GM23338 (cell line): ENCODE data around the gene PRR13. TPM values are rescaled to one million over a fixed set of nuclear protein-coding genes. Genes with fewer than 3 reads are reported as not detected.

Source experiments
- ATAC-seq: fragments of 200-7000 bp; cut with Tn5 transposase; 3 replicates; pipeline ENCODE4 v1.9.1; 2020
- DNase-seq: peaks from one replicate; pipeline ENCODE4 v3.0.0-alpha.2; 2015; ENCODE audit warnings: low spot score
- H2AFZ ChIP-seq: fragments of 200-600 bp; sonication (generic); 2 replicates; pipeline ENCODE4 v1.8.0; 2016; ENCODE audit warnings: antibody characterized with exemption, mild to moderate bottlenecking, moderate library complexity
- H3F3A ChIP-seq: fragments of 200-600 bp; sonication (generic); replicated peaks from 2 replicates; pipeline ENCODE4 v1.8.0; 2017; ENCODE audit warnings: antibody characterized with exemption, mixed run types, low read depth
- H3K27ac ChIP-seq: fragments of 200-600 bp; sonication (generic); 2 replicates; pipeline ENCODE4 v1.6.1; 2016; ENCODE audit warnings: low read depth
- H3K27me3 ChIP-seq: fragments of 200-600 bp; sonication (generic); 2 replicates; pipeline ENCODE4 v1.8.0; 2016; ENCODE audit warnings: mild to moderate bottlenecking, mixed run types, moderate library complexity; ENCODE audit not compliant: insufficient read depth
- H3K36me3 ChIP-seq: fragments of 200-600 bp; sonication (generic); 2 replicates; pipeline ENCODE4 v1.8.0; 2016; ENCODE audit warnings: mild to moderate bottlenecking; ENCODE audit not compliant: insufficient read depth
- H3K4me1 ChIP-seq: fragments of 200-600 bp; sonication (generic); 2 replicates; pipeline ENCODE4 v1.8.0; 2016; ENCODE audit warnings: mild to moderate bottlenecking, moderate library complexity; ENCODE audit not compliant: insufficient read depth
- H3K4me2 ChIP-seq: fragments of 200-600 bp; sonication (generic); 2 replicates; pipeline ENCODE4 v1.7.1; 2017; ENCODE audit warnings: mixed run types
- H3K4me3 ChIP-seq: fragments of 200-600 bp; sonication (generic); 2 replicates; pipeline ENCODE4 v1.6.1; 2016; ENCODE audit warnings: mixed run types
- H3K79me2 ChIP-seq: fragments of 200-600 bp; sonication (generic); replicated peaks from 2 replicates; pipeline ENCODE4 v1.8.0; 2017; ENCODE audit warnings: mild to moderate bottlenecking; ENCODE audit not compliant: insufficient read depth
- H3K9me2 ChIP-seq: fragments of 200-600 bp; sonication (generic); 2 replicates; pipeline ENCODE4 v1.8.0; 2017; ENCODE audit not compliant: insufficient read depth
- H4K20me1 ChIP-seq: fragments of 200-600 bp; sonication (generic); replicated peaks from 2 replicates; pipeline ENCODE4 v1.8.0; 2017; ENCODE audit warnings: mild to moderate bottlenecking; ENCODE audit not compliant: insufficient read depth
- H3K27ac Mint-ChIP-seq: 2 replicates; pipeline ENCODE4 v1.8.0; 2020; ENCODE audit warnings: inconsistent platforms, mild to moderate bottlenecking, moderate library complexity, mixed read lengths
- H3K27me3 Mint-ChIP-seq: 3 replicates; pipeline ENCODE4 v1.8.0; 2022; ENCODE audit warnings: low read depth, mild to moderate bottlenecking, moderate library complexity, mixed read lengths, inconsistent platforms; ENCODE audit not compliant: insufficient read depth, poor library complexity
- H3K36me3 Mint-ChIP-seq: 3 replicates; pipeline ENCODE4 v1.8.0; 2021; ENCODE audit warnings: low read depth, mild to moderate bottlenecking, inconsistent platforms, moderate library complexity, mixed read lengths
- H3K4me1 Mint-ChIP-seq: 3 replicates; pipeline ENCODE4 v1.8.0; 2020; ENCODE audit warnings: mild to moderate bottlenecking, inconsistent platforms, mixed read lengths
- H3K4me3 Mint-ChIP-seq: 3 replicates; pipeline ENCODE4 v1.8.0; 2021; ENCODE audit warnings: moderate library complexity, mild to moderate bottlenecking, inconsistent platforms, mixed read lengths
- H3K9me3 Mint-ChIP-seq: 3 replicates; pipeline ENCODE4 v1.8.0; 2020; ENCODE audit warnings: moderate library complexity, mild to moderate bottlenecking, inconsistent platforms, mixed read lengths
- CREB1 ChIP-seq: fragments of 250-450 bp; sonication (Bioruptor Pico); IDR thresholded peaks from 2 replicates; pipeline ENCODE4 v1.5.0; 2020; ENCODE audit warnings: low read depth, mild to moderate bottlenecking, moderate library complexity
- EZH2 ChIP-seq: fragments of 200-600 bp; sonication (generic); IDR thresholded peaks from one replicate; pipeline ENCODE4 v1.8.0; 2017; ENCODE audit warnings: antibody characterized with exemption, mild to moderate bottlenecking, low read depth; ENCODE audit not compliant: unreplicated experiment
- EZH2phosphoT487 ChIP-seq: fragments of 200-600 bp; sonication (generic); IDR thresholded peaks from one replicate; pipeline ENCODE4 v1.8.1; 2018; ENCODE audit warnings: antibody characterized with exemption; ENCODE audit not compliant: unreplicated experiment
- JUNB ChIP-seq: IDR thresholded peaks from one replicate; pipeline ENCODE4 v1.6.1; 2016; ENCODE audit warnings: antibody characterized with exemption; ENCODE audit not compliant: unreplicated experiment
- NANOG ChIP-seq: IDR thresholded peaks from 2 replicates; pipeline ENCODE4 v1.6.1; 2016; ENCODE audit warnings: antibody characterized with exemption, borderline replicate concordance
- POLR2AphosphoS5 ChIP-seq: IDR thresholded peaks from 2 replicates; pipeline ENCODE4 v1.6.1; 2016; ENCODE audit warnings: antibody characterized with exemption, low read depth
- STAT1 ChIP-seq: IDR thresholded peaks from one replicate; pipeline ENCODE4 v1.6.1; 2016; ENCODE audit warnings: antibody characterized with exemption; ENCODE audit not compliant: unreplicated experiment
- ZNF114 ChIP-seq: fragments of 250-450 bp; sonication (Bioruptor Pico); IDR thresholded peaks from 2 replicates; pipeline ENCODE4 v1.5.0; 2020; ENCODE audit warnings: mild to moderate bottlenecking, moderate library complexity
- ZNF331 ChIP-seq: fragments of 250-450 bp; sonication (Bioruptor Pico); IDR thresholded peaks from 2 replicates; pipeline ENCODE4 v1.5.0; 2020; ENCODE audit warnings: low read depth, mild to moderate bottlenecking, moderate library complexity
- polyA plus RNA-seq: library from polyadenylated mRNA; unstranded; fragments of >200 nt; fragmentation: Nextera tagmentation; extraction: Ambion mirVana; gene quantifications from 2 replicates; pipeline ENCODE4 v1.2.1, GENCODE V29; 2016
- total RNA-seq: library from RNA; depleted of rRNA; stranded (reverse); fragments of >200 nt; shearing (Covaris generic); gene quantifications from 2 replicates; pipeline ENCODE4 v1.2.3, GENCODE V29; 2014
- TF ChIP-seq, protein P1 (sequence below): fragments of 250-450 bp; sonication (Bioruptor Pico); IDR thresholded peaks from 2 replicates; pipeline ENCODE4 v1.5.0; 2020; ENCODE audit warnings: mild to moderate bottlenecking, moderate library complexity
- TF ChIP-seq, protein P2 (sequence below): IDR thresholded peaks from one replicate; pipeline ENCODE4 v1.6.1; 2018; ENCODE audit warnings: antibody characterized with exemption; ENCODE audit not compliant: unreplicated experiment
- TF ChIP-seq, protein P3 (sequence below), 2 experiments: fragments of 200-600 bp in 1 of 2; sonication (generic) in 1 of 2; conservative IDR thresholded peaks; 2 replicates each; pipeline versions ENCODE4 v1.5.1 to v1.6.1; 2016 to 2017; ENCODE audit warnings: antibody characterized with exemption in 2 of 2, low read depth in 2 of 2, mild to moderate bottlenecking in 2 of 2, moderate library complexity in 1 of 2
- TF ChIP-seq, protein P4 (sequence below): IDR thresholded peaks from 2 replicates; pipeline ENCODE4 v1.6.1; 2016; ENCODE audit warnings: antibody characterized with exemption

Gene PRR13
- total and polyA plus RNA-seq, 2 experiments from 2014 or later: 70.5 to 303 TPM

DNA sequence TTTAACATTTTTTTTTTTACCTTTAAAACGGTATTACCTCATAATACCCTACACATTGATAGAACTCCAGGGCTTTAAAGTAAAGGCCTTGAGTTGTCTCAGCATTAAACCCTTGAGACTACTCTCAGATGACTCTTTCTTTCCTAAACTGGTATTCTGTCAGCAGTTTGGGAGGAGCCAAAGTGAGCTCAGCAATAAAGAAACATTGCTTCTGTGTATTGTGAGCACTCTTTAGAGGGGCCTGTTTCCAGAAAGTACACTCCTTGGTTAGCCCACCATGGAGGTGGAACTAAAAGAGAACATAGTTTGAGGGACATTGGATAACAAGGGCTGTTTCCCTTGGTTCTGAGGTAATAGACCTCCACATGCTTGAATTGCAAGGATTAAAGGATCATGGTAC lies 37.3 kb downstream of the PRR13 start:
- H3K36me3 Mint-ChIP-seq: peaks cover 91% of the 10 kb centered on the region
- peaks cover 26% of the 10 kb centered on the region for H3K27me3 Mint-ChIP-seq
- no peak for TF ChIP-seq EZH2
- TF ChIP-seq POLR2AphosphoS5: no peak
- TF ChIP-seq, protein P1, sequence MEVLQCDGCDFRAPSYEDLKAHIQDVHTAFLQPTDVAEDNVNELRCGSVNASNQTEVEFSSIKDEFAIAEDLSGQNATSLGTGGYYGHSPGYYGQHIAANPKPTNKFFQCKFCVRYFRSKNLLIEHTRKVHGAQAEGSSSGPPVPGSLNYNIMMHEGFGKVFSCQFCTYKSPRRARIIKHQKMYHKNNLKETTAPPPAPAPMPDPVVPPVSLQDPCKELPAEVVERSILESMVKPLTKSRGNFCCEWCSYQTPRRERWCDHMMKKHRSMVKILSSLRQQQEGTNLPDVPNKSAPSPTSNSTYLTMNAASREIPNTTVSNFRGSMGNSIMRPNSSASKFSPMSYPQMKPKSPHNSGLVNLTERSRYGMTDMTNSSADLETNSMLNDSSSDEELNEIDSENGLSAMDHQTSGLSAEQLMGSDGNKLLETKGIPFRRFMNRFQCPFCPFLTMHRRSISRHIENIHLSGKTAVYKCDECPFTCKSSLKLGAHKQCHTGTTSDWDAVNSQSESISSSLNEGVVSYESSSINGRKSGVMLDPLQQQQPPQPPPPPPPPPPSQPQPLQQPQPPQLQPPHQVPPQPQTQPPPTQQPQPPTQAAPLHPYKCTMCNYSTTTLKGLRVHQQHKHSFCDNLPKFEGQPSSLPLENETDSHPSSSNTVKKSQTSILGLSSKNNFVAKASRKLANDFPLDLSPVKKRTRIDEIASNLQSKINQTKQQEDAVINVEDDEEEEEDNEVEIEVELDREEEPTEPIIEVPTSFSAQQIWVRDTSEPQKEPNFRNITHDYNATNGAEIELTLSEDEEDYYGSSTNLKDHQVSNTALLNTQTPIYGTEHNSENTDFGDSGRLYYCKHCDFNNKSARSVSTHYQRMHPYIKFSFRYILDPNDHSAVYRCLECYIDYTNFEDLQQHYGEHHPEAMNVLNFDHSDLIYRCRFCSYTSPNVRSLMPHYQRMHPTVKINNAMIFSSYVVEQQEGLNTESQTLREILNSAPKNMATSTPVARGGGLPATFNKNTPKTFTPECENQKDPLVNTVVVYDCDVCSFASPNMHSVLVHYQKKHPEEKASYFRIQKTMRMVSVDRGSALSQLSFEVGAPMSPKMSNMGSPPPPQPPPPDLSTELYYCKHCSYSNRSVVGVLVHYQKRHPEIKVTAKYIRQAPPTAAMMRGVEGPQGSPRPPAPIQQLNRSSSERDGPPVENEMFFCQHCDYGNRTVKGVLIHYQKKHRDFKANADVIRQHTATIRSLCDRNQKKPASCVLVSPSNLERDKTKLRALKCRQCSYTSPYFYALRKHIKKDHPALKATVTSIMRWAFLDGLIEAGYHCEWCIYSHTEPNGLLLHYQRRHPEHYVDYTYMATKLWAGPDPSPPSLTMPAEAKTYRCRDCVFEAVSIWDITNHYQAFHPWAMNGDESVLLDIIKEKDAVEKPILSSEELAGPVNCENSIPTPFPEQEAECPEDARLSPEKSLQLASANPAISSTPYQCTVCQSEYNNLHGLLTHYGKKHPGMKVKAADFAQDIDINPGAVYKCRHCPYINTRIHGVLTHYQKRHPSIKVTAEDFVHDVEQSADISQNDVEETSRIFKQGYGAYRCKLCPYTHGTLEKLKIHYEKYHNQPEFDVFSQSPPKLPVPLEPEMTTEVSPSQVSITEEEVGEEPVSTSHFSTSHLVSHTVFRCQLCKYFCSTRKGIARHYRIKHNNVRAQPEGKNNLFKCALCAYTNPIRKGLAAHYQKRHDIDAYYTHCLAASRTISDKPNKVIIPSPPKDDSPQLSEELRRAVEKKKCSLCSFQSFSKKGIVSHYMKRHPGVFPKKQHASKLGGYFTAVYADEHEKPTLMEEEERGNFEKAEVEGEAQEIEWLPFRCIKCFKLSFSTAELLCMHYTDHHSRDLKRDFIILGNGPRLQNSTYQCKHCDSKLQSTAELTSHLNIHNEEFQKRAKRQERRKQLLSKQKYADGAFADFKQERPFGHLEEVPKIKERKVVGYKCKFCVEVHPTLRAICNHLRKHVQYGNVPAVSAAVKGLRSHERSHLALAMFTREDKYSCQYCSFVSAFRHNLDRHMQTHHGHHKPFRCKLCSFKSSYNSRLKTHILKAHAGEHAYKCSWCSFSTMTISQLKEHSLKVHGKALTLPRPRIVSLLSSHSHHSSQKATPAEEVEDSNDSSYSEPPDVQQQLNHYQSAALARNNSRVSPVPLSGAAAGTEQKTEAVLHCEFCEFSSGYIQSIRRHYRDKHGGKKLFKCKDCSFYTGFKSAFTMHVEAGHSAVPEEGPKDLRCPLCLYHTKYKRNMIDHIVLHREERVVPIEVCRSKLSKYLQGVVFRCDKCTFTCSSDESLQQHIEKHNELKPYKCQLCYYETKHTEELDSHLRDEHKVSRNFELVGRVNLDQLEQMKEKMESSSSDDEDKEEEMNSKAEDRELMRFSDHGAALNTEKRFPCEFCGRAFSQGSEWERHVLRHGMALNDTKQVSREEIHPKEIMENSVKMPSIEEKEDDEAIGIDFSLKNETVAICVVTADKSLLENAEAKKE: no peak
- TF ChIP-seq CREB1 (CRISPR knock-in tag): no peak
- no peak for TF ChIP-seq JUNB
- TF ChIP-seq, protein P2, sequence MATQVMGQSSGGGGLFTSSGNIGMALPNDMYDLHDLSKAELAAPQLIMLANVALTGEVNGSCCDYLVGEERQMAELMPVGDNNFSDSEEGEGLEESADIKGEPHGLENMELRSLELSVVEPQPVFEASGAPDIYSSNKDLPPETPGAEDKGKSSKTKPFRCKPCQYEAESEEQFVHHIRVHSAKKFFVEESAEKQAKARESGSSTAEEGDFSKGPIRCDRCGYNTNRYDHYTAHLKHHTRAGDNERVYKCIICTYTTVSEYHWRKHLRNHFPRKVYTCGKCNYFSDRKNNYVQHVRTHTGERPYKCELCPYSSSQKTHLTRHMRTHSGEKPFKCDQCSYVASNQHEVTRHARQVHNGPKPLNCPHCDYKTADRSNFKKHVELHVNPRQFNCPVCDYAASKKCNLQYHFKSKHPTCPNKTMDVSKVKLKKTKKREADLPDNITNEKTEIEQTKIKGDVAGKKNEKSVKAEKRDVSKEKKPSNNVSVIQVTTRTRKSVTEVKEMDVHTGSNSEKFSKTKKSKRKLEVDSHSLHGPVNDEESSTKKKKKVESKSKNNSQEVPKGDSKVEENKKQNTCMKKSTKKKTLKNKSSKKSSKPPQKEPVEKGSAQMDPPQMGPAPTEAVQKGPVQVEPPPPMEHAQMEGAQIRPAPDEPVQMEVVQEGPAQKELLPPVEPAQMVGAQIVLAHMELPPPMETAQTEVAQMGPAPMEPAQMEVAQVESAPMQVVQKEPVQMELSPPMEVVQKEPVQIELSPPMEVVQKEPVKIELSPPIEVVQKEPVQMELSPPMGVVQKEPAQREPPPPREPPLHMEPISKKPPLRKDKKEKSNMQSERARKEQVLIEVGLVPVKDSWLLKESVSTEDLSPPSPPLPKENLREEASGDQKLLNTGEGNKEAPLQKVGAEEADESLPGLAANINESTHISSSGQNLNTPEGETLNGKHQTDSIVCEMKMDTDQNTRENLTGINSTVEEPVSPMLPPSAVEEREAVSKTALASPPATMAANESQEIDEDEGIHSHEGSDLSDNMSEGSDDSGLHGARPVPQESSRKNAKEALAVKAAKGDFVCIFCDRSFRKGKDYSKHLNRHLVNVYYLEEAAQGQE: no peak
- no peak for TF ChIP-seq STAT1
- TF ChIP-seq ZNF114: no peak
- TF ChIP-seq ZNF331 (CRISPR knock-in tag): no peak
- TF ChIP-seq, protein P3, sequence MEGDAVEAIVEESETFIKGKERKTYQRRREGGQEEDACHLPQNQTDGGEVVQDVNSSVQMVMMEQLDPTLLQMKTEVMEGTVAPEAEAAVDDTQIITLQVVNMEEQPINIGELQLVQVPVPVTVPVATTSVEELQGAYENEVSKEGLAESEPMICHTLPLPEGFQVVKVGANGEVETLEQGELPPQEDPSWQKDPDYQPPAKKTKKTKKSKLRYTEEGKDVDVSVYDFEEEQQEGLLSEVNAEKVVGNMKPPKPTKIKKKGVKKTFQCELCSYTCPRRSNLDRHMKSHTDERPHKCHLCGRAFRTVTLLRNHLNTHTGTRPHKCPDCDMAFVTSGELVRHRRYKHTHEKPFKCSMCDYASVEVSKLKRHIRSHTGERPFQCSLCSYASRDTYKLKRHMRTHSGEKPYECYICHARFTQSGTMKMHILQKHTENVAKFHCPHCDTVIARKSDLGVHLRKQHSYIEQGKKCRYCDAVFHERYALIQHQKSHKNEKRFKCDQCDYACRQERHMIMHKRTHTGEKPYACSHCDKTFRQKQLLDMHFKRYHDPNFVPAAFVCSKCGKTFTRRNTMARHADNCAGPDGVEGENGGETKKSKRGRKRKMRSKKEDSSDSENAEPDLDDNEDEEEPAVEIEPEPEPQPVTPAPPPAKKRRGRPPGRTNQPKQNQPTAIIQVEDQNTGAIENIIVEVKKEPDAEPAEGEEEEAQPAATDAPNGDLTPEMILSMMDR (conservative IDR thresholded peaks at IDR 0.05; ENCODE audit: low read depth in 2 of 2): no peak
- TF ChIP-seq, protein P4, sequence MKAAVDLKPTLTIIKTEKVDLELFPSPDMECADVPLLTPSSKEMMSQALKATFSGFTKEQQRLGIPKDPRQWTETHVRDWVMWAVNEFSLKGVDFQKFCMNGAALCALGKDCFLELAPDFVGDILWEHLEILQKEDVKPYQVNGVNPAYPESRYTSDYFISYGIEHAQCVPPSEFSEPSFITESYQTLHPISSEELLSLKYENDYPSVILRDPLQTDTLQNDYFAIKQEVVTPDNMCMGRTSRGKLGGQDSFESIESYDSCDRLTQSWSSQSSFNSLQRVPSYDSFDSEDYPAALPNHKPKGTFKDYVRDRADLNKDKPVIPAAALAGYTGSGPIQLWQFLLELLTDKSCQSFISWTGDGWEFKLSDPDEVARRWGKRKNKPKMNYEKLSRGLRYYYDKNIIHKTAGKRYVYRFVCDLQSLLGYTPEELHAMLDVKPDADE: no peak
- TF ChIP-seq NANOG: no peak
- no peak for TF ChIP-seq EZH2phosphoT487
- Histone ChIP-seq H2AFZ (no peak overlapping the region), H3F3A (peaks cover 57% of the 10 kb centered on the region), H3K36me3 (peaks cover 57% of the 10 kb centered on the region), H3K4me2 (no peak overlapping the region), H3K9me2 (no peaks in the 10 kb centered on the region), H3K79me2 (peaks cover 24% of the 10 kb centered on the region), H3K4me3 (no peak overlapping the region), H3K27ac (peak overlapping the region; percentile 71), H3K27me3 (no peaks in the 10 kb centered on the region), H4K20me1 (peaks cover 62% of the 10 kb centered on the region), H3K4me1 (peaks cover 29% of the 10 kb centered on the region)
- H3K4me3 Mint-ChIP-seq: no peak overlapping the region
- ATAC-seq (no peak), DNase-seq (no peak)
- no peaks in the 10 kb centered on the region for H3K9me3 Mint-ChIP-seq
- no peak overlapping the region for H3K27ac Mint-ChIP-seq
- peaks cover 52% of the 10 kb centered on the region for H3K4me1 Mint-ChIP-seq
